Fibroblast of mammary gland (primary cell): Measurements from ENCODE around the gene ALS2.

ENCODE experiments used
- DNase-seq: peaks from one replicate; pipeline ENCODE4 v3.0.0-alpha.2; 2010; ENCODE audit warnings: low read depth
- H3K4me3 ChIP-seq: 2 replicates; pipeline ENCODE4 v1.5.1; 2011; ENCODE audit warnings: low read depth, mild to moderate bottlenecking, low read length, moderate library complexity; ENCODE audit not compliant: control insufficient read depth
- CTCF ChIP-seq: conservative IDR thresholded peaks from 2 replicates; pipeline ENCODE4 v1.5.1; 2011; ENCODE audit warnings: low read depth, low read length, inconsistent platforms; ENCODE audit not compliant: control insufficient read depth, insufficient read depth

The ALS2 gene

DNA sequence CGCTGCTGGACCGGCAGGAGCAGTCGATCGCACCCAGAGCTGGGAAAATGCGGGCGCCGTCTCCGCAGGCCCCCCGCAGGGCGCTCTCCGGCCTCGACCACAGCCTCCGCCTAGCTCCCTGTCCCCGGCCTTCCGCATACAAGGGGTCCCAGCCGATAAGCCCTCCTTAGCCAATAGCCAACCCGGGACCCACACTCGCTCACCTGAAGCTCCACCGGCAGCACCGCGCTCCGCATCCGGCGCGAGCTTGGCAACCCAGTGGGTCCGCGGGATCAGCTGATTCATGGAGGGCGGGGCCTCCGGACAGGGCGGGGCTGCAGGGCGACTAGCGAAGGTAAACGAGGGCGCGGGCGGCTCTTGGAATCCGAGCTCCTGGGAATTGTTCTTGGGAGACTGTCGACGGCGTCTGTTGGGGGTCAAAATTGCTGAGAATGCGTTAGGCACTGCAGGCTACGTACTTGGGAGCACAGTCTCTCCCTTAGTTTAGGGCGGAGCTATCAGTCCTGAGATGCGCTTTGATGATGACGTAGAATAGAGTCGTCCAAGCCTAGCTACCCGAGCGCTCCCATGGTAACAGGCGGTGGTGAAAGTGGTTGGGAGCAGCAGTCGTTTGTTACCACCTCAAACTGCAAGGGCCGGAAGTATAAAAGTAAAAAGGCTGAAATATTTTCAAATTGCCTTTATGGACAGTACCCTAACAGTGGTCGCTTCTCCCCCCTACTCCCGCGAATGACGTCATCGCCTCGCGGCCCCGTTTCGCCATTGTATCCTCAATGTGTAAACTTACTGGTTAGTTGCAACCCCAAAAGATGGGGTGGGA is at the start of gene ALS2:
TSS of gene ALS2 (minus strand) at position 260 of the 820 bp plus-strand sequence. CDS start 12,048 bp downstream, outside the sequence.
- peak; percentile 99 for DNase-seq
- H3K4me3 ChIP-seq, result peak within 1 kb of the TSS; percentile 90
- TF ChIP-seq CTCF, result no peak

- no peak overlapping the region for H3K4me3 ChIP-seq
- no peak for DNase-seq
- no peak for TF ChIP-seq CTCF
Observed at GRCh38 chr2:201828220-201828619, 47.5 kb upstream of the ALS2 start.

DNA sequence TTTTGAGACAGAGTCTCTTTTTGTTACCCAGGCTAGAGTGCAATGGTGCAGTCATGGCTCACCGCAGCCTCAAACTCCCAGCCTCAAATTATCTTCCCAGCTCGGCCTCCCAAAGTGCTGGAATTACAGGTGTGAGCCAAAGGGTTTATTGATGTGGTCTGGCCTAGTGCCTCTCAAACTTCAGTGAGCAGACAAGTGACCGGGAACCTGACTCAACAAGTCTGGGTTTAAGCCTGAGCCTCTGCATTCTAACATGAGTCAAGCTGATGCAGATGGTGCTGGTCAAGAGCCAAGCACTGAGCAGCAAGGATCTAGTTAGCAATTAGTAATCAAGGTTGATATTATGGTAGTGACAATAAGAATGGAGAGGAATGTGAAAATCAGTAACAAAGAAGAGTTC is 46.9 kb upstream of the ALS2 start:
- TF ChIP-seq CTCF, result no peak
- no peak overlapping the region for H3K4me3 ChIP-seq
- DNase-seq, result peak; percentile 63

GRCh38 chr2:201824212-201824611 is 43.5 kb upstream of the ALS2 start:
- H3K4me3 ChIP-seq, result no peak overlapping the region
- no peak for DNase-seq
- TF ChIP-seq CTCF, result no peak

GRCh38 chr2:201821080-201821479 is 40.3 kb upstream of the ALS2 start:
- DNase-seq, result no peak
- no peak for TF ChIP-seq CTCF
- no peak overlapping the region for H3K4me3 ChIP-seq

DNA sequence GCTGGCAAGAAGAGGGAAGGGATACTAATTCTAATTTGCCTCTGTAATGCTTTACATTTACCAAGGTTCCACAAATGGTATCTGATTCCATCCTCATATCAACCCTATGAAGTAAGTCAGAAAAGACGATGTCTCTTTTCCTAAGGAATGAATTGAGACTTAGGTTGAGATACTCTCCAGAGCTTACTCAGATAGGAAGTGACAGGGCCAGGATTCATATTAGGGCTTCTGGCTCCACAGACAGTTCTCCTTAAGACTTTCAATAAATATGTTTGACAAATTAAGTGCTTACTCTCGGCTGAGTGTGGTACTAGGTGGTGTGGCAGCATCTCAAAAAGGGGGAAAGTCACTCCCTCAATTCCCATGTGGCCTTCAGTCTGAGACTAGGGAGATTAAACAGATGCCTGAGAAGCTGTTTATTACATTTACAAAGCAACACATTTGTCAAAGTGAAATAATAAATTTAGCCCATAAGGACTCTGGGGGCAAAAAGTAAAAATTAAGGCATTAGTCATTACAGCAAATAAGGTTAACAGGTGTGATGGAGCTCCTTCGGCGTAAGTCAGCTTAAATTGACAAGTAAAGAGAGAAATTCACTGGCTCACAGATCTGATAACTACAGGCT is 39.8 kb upstream of the ALS2 start:
- no peak for TF ChIP-seq CTCF
- DNase-seq, result no peak
- no peak overlapping the region for H3K4me3 ChIP-seq
